Heart left ventricle (tissue), 16 donors: Measurements from ENCODE around the gene PHB1. TPM values are rescaled to one million over a fixed set of nuclear protein-coding genes. Genes with fewer than 3 reads are reported as not detected.
A peak's percentile ranks its signal among the peaks of the same experiment; 100 is the strongest.
"Not testable (repeated sequence)": the region's sequence is repeated elsewhere in the genome, so short reads cannot be mapped to it uniquely, and the experiment has no call there.

Source experiments
- ATAC-seq, 4 donors: fragments of 200-7000 bp; cut with Tn5 transposase; one replicate each; pipeline ENCODE4 v1.9.1; 2020 to 2022; ENCODE audit warnings: moderate library complexity in 4 of 4, mild to moderate bottlenecking in 3 of 4, moderate number of reproducible peaks in 1 of 4
- DNase-seq, 5 donors: peaks; one replicate each; pipeline ENCODE4 v3.0.0-alpha.2; 2020
- H3K27ac ChIP-seq, 12 donors: fragments of 200-600 bp; sonication (generic) in 4 of 12; one replicate each; pipeline versions ENCODE4 v1.5.0 to v1.8.0; 2016 to 2022; ENCODE audit warnings: mild to moderate bottlenecking in 2 of 12
- H3K27me3 ChIP-seq, 9 donors: fragments of 200-600 bp; sonication (generic) in 2 of 9; one replicate each; pipeline versions ENCODE4 v1.5.1 to v1.8.0; 2016 to 2022; ENCODE audit warnings: mild to moderate bottlenecking in 3 of 9
- H3K36me3 ChIP-seq, 9 donors: fragments of 200-600 bp; sonication (generic) in 2 of 9; one replicate each; pipeline versions ENCODE4 v1.5.0 to v1.8.0; 2018 to 2022; ENCODE audit warnings: mild to moderate bottlenecking in 2 of 9
- H3K4me1 ChIP-seq, 12 donors: fragments of 200-600 bp; sonication (generic) in 4 of 12; one replicate each; pipeline versions ENCODE4 v1.5.0 to v1.8.0; 2016 to 2022; ENCODE audit warnings: mild to moderate bottlenecking in 3 of 12
- H3K4me3 ChIP-seq, 12 donors: fragments of 200-600 bp; sonication (generic) in 4 of 12; one replicate each; pipeline versions ENCODE4 v1.5.0 to v1.8.0; 2017 to 2022; ENCODE audit warnings: mild to moderate bottlenecking in 9 of 12, moderate library complexity in 4 of 12
- H3K9me3 ChIP-seq, 12 donors: fragments of 200-600 bp; sonication (generic) in 4 of 12; one replicate each; pipeline versions ENCODE4 v1.5.0 to v1.8.0; 2016 to 2022; ENCODE audit warnings: mild to moderate bottlenecking in 1 of 12
- CTCF ChIP-seq, 12 donors: fragments of 200-600 bp; sonication (generic) in 4 of 12; IDR thresholded peaks; one replicate each; pipeline versions ENCODE4 v1.5.0 to v1.8.0; 2018 to 2022; ENCODE audit warnings: antibody characterized with exemption in 12 of 12, mild to moderate bottlenecking in 5 of 12
- POLR2A ChIP-seq, 2 donors: fragments of 450-650 bp; IDR thresholded peaks; one replicate each; pipeline ENCODE4 v1.6.1; 2017; ENCODE audit warnings: antibody characterized with exemption in 2 of 2, mild to moderate bottlenecking in 2 of 2, moderate library complexity in 2 of 2
- WGBS, 4 donors: extraction: QIAGEN DNeasy Blood & Tissue Kit in 2 of 4; methylation state at CpG; one replicate each; pipeline versions ENCODE4 v1.1.5 to v1.1.7; 2013 to 2018; 5-methylcytosine and 5-hydroxymethylcytosine counted together
- intact Hi-C, 10 donors: fragments of 100-400 bp; cut with DNase I; formaldehyde crosslinking; loops; one replicate each; pipeline versions ENCODE4 v1.11.1 to v1.14.2; 2022
- polyA plus RNA-seq, 2 donors: library from polyadenylated mRNA; stranded (reverse); fragments of 200-250 nt; gene quantifications; one replicate each; pipeline ENCODE4 v1.2.3, GENCODE V29; 2013
- total RNA-seq, 9 donors: library from RNA; depleted of rRNA in 2 of 9; stranded (reverse); fragments of >200 nt in 2 of 9; fragmentation: NEBNext Ultra II Directional in 3 of 9; extraction: Animal tissue kit (Norgen Biotek cat#: 25700) in 3 of 9; gene quantifications; one replicate each; pipeline versions ENCODE4 v1.1.0 to v1.2.4, GENCODE V29; 2016 to 2023
- donor health status: ischemic (EF 13 %, LVEDD 7.1; RV severe dilation, severe dysfunction).
- donor health status: healthy with polysubstance abuse.
- donor health status: DM: no; HTN: yes; CAD: no.
- donor health status: DM: no; HTN: no; CAD: no.
- donor health status: ischemic (EF 25% LVEDD 6.9; RV normal size, moderate dysfunction).
- donor health status: ischemic (EF 25% LVEDD 5.7; RV mildly dilated, moderate dysfunction).
- donor health status: healthy.
- donor health status: DM: yes; HTN: yes; CAD: no.
- donor health status: ischemic (EF 35%, LVEDD 5.7; RV mildly dilated, moderate dysfunction).
- donor health status: nonischemic (EF 11% LVEDD 7.7; RV severe dilation, severe dysfunction).
- donor health status: DM: yes; HTN: yes; CAD: no.
- donor health status: PGD.
- donor health status: ischemic (EF 29% LVEDD 5.4; RV normal size, mild dysfunction).
- donor health status: nonischemic (EF 23%, LVEDD 6.1; RV moderate dilation, normal function).

The PHB1 gene
- total and polyA plus RNA-seq, 11 donors = 125 to 328 (median 211) TPM

- 67 to 87% (median 79%) methylated on average over 1 of the region's 1 CpG for WGBS, 4 donors
- Histone ChIP-seq H3K9me3 (no peaks in the 10 kb centered on the region), H3K27me3 (no peaks in the 10 kb centered on the region), H3K27ac (no peak overlapping the region), H3K36me3 (no peaks in the 10 kb centered on the region), H3K4me1 (peaks cover 0 to 8% (median 0%) of the 10 kb centered on the region in 12 donors), H3K4me3 (no peak overlapping the region)
- intact Hi-C loops = no loop called here
- TF ChIP-seq POLR2A (IDR thresholded peaks at IDR 0.05) = no peak
- TF ChIP-seq CTCF (IDR thresholded peaks at IDR 0.05) = no peak
- ATAC-seq = no peak
- DNase-seq = no peak
These were observed 45.6 kb downstream of the PHB1 start for GRCh38 chr17:49369089-49369488.

DNA sequence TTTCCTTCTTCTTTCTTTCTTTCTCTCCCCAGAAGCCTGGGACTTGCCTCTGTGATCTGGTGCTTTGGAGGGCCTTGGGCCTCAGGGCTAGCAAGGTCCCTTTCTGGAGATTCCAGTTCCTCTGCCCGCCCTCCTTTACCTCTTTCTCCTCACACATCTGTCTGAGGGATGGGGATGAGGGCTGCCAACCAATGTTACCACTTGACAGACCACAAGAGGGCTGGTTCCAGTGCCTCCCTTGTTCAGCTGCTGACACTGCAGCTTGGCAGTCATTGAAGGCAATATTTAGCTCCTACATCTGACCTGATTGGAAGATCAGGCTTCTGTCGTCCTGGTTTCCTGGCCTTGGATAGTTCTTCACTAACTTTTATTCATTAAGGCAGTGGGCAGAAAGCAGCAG, 49.0 kb downstream of the PHB1 start:
- TF ChIP-seq CTCF (IDR thresholded peaks at IDR 0.05) (peak in 3 of 12 donors; percentile 12 to 24 (median 16)), POLR2A (IDR thresholded peaks at IDR 0.05) (no peak)
- intact Hi-C loops = no loop called here
- ATAC-seq (no peak), DNase-seq (peak in 1 of 5 donors; percentile 38)
- 30 to 37% (median 34%) methylated on average over 2 of the region's 2 CpGs for WGBS, 4 donors
- peaks cover 1 to 19% (median 7%) of the 10 kb centered on the region in 12 donors for H3K4me1 ChIP-seq
- H3K36me3 ChIP-seq = no peaks in the 10 kb centered on the region
- H3K4me3 ChIP-seq = no peak overlapping the region
- no peaks in the 10 kb centered on the region for H3K27me3 ChIP-seq
- H3K9me3 ChIP-seq = no peaks in the 10 kb centered on the region
- H3K27ac ChIP-seq = no peak overlapping the region

DNA sequence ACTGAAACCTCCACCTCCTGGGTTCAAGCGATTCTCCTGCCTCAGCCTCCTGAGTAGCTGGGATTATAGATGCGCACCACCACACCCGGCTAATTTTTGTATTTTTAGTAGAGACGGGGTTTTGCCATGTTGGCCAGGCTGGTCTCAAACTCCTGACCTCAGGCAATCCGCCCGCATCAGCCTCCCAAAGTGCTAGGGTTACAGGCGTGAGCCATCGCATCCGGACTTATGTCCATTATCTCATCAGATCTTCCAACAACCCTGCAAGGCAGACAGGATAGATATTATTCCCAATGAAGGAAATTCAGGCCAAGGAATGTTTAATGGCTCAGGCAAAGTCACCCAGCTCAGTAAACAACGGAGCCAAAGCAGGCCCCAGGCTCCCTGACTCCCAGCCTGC, 49.6 kb downstream of the PHB1 start:
- intact Hi-C loops, H3K27ac ChIP-seq, H3K9me3 ChIP-seq, ATAC-seq, H3K4me3 ChIP-seq, DNase-seq, H3K27me3 ChIP-seq, H3K36me3 ChIP-seq: not testable (repeated sequence)
- H3K4me1 ChIP-seq = peaks cover 5 to 24% (median 12%) of the 10 kb centered on the region in 12 donors
- WGBS, 4 donors = 94 to 97% (median 95%) methylated on average over 10 of the region's 10 CpGs

DNA sequence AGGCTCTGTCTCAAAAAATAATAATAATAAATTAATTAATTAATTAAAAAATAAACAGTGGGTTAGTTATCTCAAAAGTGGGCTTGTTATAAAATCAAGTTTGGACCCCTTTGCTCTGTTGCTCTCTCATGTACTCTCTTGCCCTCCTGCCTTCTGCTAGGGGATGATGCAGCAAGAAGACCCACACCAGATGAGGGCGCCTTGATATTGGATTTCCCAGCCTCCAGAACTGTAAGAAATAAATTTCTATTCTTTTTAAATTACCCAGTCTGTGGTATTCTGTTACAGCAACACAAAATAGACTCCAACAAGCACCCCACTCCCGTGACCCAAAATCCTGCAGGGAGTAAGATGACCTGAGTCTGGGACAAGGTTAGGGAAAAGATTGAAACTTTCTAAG, 50.6 kb downstream of the PHB1 start:
- Histone ChIP-seq H3K4me1 (peaks cover 5 to 34% (median 20%) of the 10 kb centered on the region in 12 donors), H3K9me3 (no peaks in the 10 kb centered on the region), H3K27me3 (no peaks in the 10 kb centered on the region), H3K27ac (no peak overlapping the region), H3K4me3 (no peak overlapping the region), H3K36me3 (no peaks in the 10 kb centered on the region)
- intact Hi-C loops = loop anchor here in 3 of 10 donors (5.0 kb wide), 2 partner anchors 37 to 47 kb away; no protein-coding TSS in a partner anchor
- no peak for ATAC-seq
- 59 to 95% (median 90%) methylated on average over 2 of the region's 2 CpGs for WGBS, 4 donors
- no peak for TF ChIP-seq POLR2A (IDR thresholded peaks at IDR 0.05)
- no peak for TF ChIP-seq CTCF (IDR thresholded peaks at IDR 0.05)
- no peak for DNase-seq

GRCh38 chr17:49363251-49363650, 51.4 kb downstream of the PHB1 start:
- peaks cover 5 to 43% (median 26%) of the 10 kb centered on the region in 12 donors for H3K4me1 ChIP-seq
- intact Hi-C loops = loop anchor here in 3 of 10 donors (5.0 kb wide), 2 partner anchors 36 to 46 kb away; no protein-coding TSS in a partner anchor
- TF ChIP-seq CTCF (IDR thresholded peaks at IDR 0.05) (no peak), POLR2A (IDR thresholded peaks at IDR 0.05) (no peak)
- no peak for ATAC-seq
- H3K27me3 ChIP-seq = no peaks in the 10 kb centered on the region
- 94 to 95% (median 95%) methylated on average over 4 of the region's 4 CpGs for WGBS, 4 donors
- H3K27ac ChIP-seq = peak overlapping the region in 3 of 12 donors; percentile 85 to 95 (median 94)
- no peaks in the 10 kb centered on the region for H3K36me3 ChIP-seq
- H3K4me3 ChIP-seq = no peak overlapping the region
- DNase-seq = no peak
- H3K9me3 ChIP-seq = no peaks in the 10 kb centered on the region
